T-helper 1 cell treated with Interleukin-12 subunit alpha and Interleukin-12 subunit beta and Interleukin-4 antibody, amounts not matched to agents 30 ng/mL and 1 ng/mL, for 36 hours (primary cell): Measurements from ENCODE around the gene ARL15. TPM values are rescaled to one million over a fixed set of nuclear protein-coding genes. Genes with fewer than 3 reads are reported as not detected.

Source experiments
- intact Hi-C: fragments of 100-400 bp; cut with micrococcal nuclease; formaldehyde crosslinking; loops from one replicate; pipeline ENCODE4 v1.15.1; 2024
- total RNA-seq: library from RNA; stranded (reverse); gene quantifications from 2 replicates; pipeline ENCODE4 v1.2.3, GENCODE V29; 2022

Gene ARL15
- total RNA-seq, 1 donor from 2014 or later, result 13.1 TPM

GRCh38 chr5:54215233-54215736 lies 95.1 kb downstream of the ARL15 start:
- intact Hi-C loops, result no loop called here

- intact Hi-C loops, result no loop called here
Measured at GRCh38 chr5:54214722-54215121, 95.7 kb downstream of the ARL15 start.

GRCh38 chr5:54212331-54212730 lies 98.0 kb downstream of the ARL15 start:
- intact Hi-C loops, result no loop called here

- intact Hi-C loops, result no loop called here
Measured at GRCh38 chr5:54211912-54212311, 98.5 kb downstream of the ARL15 start.

GRCh38 chr5:54207566-54207965 lies 102.8 kb downstream of the ARL15 start:
- intact Hi-C loops, result no loop called here

GRCh38 chr5:54206580-54207229 lies 103.7 kb downstream of the ARL15 start:
- intact Hi-C loops, result no loop called here

- intact Hi-C loops, result no loop called here
Measured at GRCh38 chr5:54205918-54206317, 104.5 kb downstream of the ARL15 start.

- intact Hi-C loops, result no loop called here
Measured at GRCh38 chr5:54205453-54205852, 104.9 kb downstream of the ARL15 start.

GRCh38 chr5:54197018-54197417 lies 113.4 kb downstream of the ARL15 start:
- intact Hi-C loops, result no loop called here

- intact Hi-C loops, result no loop called here
Measured at GRCh38 chr5:54195701-54196100, 114.7 kb downstream of the ARL15 start.

GRCh38 chr5:54194318-54194717 lies 116.1 kb downstream of the ARL15 start:
- intact Hi-C loops, result no loop called here

- intact Hi-C loops, result no loop called here
Measured at GRCh38 chr5:54187694-54188093, 122.7 kb downstream of the ARL15 start.

GRCh38 chr5:54186912-54187445 lies 123.4 kb downstream of the ARL15 start:
- intact Hi-C loops, result no loop called here

- intact Hi-C loops, result no loop called here
Measured at GRCh38 chr5:54186108-54186507, 124.3 kb downstream of the ARL15 start.

- intact Hi-C loops, result no loop called here
Measured at GRCh38 chr5:54184806-54185205, 125.6 kb downstream of the ARL15 start.

GRCh38 chr5:54180630-54181031 lies 129.7 kb downstream of the ARL15 start:
- intact Hi-C loops, result no loop called here

GRCh38 chr5:54178991-54179390 lies 131.4 kb downstream of the ARL15 start:
- intact Hi-C loops, result no loop called here

GRCh38 chr5:54178207-54178606 lies 132.2 kb downstream of the ARL15 start:
- intact Hi-C loops, result no loop called here

- intact Hi-C loops, result no loop called here
Measured at GRCh38 chr5:54177058-54177457, 133.3 kb downstream of the ARL15 start.

GRCh38 chr5:54176066-54176830 lies 134.1 kb downstream of the ARL15 start:
- intact Hi-C loops, result no loop called here

GRCh38 chr5:54173251-54173650 lies 137.1 kb downstream of the ARL15 start:
- intact Hi-C loops, result no loop called here

- intact Hi-C loops, result no loop called here
Measured at GRCh38 chr5:54171645-54172384, 138.6 kb downstream of the ARL15 start.
